PFSK-1 (cell line): ENCODE results near the gene COL25A1.

ENCODE experiments used
- POLR2AphosphoS5 ChIP-seq: IDR thresholded peaks from 2 replicates; pipeline ENCODE4 v1.6.1; 2012; ENCODE audit warnings: low read depth, mild to moderate bottlenecking, control low read depth, low read length, moderate library complexity
- SIN3A ChIP-seq: IDR thresholded peaks from 2 replicates; pipeline ENCODE4 v1.6.1; 2012; ENCODE audit warnings: mild to moderate bottlenecking, low read length, moderate library complexity, borderline replicate concordance; ENCODE audit not compliant: insufficient read depth
- TAF1 ChIP-seq: IDR thresholded peaks from 2 replicates; pipeline ENCODE4 v1.6.1; 2012; ENCODE audit warnings: low read length, control low read depth, borderline replicate concordance; ENCODE audit not compliant: insufficient read depth

DNA sequence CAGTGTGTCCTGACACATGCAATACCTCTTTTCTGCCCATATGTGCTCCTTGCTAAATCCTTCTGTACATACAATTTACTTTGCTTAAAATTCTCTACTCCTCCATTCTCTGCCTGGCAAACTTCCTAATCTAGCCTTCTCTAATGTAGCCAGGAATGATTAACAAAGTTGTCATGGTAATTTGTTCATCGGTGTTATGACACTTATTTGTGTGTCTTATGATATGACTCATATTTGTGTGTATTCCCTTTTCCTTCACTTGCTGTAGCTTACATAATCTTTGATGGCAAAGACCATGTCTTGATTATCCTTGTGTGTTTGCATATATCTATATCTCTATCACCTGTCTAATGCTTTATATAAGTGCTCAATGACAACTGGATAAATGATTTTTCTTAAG is 133.3 kb downstream of the COL25A1 start:
- TF ChIP-seq SIN3A (no peak), POLR2AphosphoS5 (no peak), TAF1 (no peak)
